UCSD-AML1 (cell line): ENCODE results near the gene ZNF628.
"Not testable (repeated sequence)": the region's sequence is repeated elsewhere in the genome, so short reads cannot be mapped to it uniquely, and the experiment has no call there.

Source experiments
- DNase-seq: peaks from one replicate; lab custom pipeline; 2025; ENCODE audit not compliant: unreplicated experiment; lab: John Stamatoyannopoulos, UW

The ZNF628 gene

DNA sequence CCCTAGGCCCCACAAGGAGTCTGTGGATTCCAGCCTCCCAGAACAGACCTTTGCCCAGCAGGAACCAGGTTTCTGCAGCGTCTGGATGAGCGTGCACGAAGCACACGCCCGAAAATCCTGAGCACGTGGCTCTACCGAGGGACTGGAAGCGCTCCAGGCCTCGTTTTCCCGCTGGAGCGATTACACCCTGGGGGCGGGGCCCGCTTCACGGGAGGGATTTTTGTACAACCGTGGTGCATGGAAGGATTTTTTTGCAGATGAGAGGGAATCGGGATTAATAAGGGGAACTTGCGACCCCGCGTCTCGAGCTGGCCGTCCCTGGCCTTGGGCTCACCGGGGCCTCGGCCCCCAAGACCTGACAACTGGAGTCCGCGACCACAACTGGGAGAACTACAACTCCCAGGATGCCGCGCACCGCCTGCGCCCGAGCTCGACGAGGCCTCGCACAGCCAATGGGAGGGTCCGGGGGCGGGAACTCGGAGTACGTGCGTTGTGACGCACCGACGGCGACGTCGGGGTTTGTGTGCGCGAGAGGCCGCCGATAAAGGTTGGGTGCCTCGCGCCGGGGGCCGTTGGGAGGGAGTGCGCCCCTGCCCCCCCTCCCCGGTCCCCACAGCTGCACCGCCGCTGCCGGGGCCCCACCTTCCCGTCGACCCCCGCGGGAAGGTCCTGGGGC is at the start of gene ZNF628:
Gene ZNF628 (plus strand): TSS at position 518 of the 676 bp plus-strand sequence. CDS start 3,294 bp downstream, outside the sequence.
- DNase-seq: peak; percentile 98

- DNase-seq: no peak
Measured at GRCh38 chr19:55431183-55431582, 45.2 kb upstream of the ZNF628 start.

GRCh38 chr19:55432241-55432959 is 44.0 kb upstream of the ZNF628 start:
- DNase-seq: no peak

DNA sequence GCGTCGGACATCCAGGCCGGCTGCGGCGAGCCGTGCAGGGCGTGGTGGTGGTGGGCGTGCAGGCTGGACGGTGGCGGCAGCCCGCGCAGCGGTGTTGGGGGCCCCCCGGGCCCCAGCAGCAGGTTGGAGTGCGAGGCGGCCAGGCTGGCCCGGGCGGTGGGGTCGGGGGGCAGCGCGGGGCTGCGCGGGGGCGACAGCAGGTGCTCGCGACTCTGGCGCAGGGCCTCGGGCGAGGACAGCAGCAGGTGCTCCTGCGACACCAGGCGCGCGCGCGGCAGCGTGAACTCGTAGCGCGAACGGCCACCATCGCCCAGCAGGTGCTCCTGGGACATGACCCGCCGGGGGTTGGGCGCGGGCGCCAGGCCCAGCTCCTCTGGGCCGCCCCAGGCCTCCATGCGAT is 43.1 kb upstream of the ZNF628 start:
- DNase-seq: no peak

DNA sequence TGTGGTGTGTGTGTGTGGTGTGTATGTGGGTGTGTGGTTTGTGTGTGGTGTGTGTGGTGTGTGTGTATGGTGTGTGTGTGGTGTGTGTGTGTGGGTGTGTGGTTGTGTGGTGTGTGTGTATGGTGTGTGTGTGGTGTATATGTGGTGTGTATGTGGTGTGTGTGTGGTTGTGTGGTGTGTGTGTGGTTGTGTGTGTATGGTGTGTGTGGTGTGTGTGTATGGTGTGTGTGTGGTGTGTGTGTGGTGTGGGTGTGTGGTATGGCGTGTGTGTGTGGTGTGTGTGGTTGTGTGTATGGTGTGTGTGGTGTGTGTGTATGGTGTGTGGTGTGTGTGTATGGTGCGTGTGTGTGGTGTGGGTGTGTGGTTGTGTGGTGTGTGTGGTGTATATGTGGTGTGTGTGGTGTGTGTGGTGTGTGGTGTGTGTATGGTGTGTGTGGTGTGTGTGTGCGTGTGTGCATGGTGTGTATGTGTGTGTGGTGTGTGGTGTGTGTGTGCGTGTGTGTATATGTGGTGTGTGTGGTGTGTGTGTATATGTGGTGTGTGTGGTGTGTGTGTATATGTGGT is 42.0 kb upstream of the ZNF628 start:
- no peak for DNase-seq

GRCh38 chr19:55435020-55435419 is 41.4 kb upstream of the ZNF628 start:
- DNase-seq: no peak

DNA sequence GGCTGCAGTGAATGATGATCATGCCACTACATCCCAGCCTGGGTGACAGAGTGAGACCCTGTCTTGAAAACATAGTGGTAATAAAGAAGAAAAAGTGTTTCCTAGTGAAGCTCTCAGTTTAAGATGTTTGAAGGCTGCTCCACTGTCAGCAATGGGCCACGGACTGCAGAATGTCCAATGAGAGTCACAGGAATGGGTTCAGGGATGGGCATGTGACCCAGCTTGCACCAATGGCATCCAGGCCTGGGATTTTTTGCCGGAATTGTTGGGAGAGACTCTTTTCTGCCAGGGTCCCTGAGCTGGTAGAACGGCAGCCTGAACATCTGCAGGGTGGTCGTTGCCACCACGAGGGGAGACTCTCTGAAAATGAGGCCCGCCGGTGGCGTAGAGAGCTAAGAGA is 39.6 kb upstream of the ZNF628 start:
- no peak for DNase-seq

- peak; percentile 68 for DNase-seq
Measured at GRCh38 chr19:55437410-55437809, 39.0 kb upstream of the ZNF628 start.

- no peak for DNase-seq
Measured at GRCh38 chr19:55439052-55439451, 37.4 kb upstream of the ZNF628 start.

GRCh38 chr19:55440411-55441105 is 35.9 kb upstream of the ZNF628 start:
- DNase-seq: no peak

DNA sequence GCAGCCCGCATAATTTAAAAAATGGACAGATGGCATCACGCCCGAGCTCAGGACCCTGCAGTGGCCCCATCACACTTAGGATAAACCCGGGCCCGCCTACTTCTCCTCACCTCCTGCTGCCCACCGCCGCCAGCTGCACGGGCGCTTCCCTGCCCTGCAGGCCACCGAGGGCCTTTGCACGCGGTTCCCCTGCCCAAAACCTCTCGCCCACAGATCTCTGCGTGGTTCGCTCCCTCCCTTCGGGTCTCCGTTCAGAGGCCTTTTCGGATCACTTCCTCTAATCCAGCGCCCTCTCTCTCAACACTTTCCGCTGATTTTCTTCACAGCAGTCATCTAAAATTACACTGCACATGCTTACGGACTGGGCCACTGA is 35.1 kb upstream of the ZNF628 start:
- DNase-seq: no peak

- DNase-seq: no peak
Measured at GRCh38 chr19:55441692-55442321, 34.6 kb upstream of the ZNF628 start.

- DNase-seq: no peak
Measured at GRCh38 chr19:55442372-55442961, 34.0 kb upstream of the ZNF628 start.

DNA sequence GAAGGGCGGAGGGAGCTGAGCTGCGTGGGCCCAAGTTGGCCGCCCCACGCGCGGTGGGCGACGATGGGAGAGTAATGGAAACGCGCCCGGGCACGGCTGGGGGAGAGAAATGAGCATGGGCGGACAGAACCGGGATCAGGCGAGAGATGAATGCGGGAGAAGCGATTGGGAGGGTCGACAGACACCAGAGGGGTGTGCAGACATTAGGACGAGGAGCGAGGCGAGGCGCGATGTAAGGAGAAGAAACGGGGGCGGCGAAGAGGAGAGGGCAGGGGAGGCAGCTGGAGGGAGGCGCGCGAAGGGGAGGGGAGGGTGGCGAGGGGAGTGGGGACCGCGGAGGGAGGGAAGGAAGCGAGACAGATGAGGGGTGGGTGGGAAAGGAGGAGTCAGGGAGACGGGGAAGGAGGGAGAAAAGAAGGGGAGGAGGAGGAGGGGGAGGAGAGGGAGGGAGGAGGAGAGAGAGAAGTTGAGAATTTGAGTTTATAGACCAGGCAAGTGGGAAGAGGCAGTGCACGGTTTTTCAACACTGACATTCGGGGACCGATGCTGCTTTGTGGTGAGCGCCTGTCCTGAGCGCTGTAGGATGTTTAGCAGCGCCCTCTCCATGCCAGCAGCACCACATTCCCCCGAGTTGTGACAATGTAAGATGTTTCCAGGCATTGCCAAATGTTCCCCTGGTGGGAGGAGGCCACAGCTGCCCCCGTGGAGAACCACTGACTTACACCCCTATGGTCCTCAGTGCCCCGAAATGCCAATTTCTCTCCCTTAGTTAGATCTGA is 33.2 kb upstream of the ZNF628 start, which contains the start of gene SHISA7:
Gene SHISA7 (minus strand): TSS at position 256 of the 779 bp plus-strand sequence. CDS start 437 bp downstream, outside the sequence.
- no peak for DNase-seq

- no peak for DNase-seq
Measured at GRCh38 chr19:55443824-55444480, 32.5 kb upstream of the ZNF628 start.

GRCh38 chr19:55444646-55445045 is 31.8 kb upstream of the ZNF628 start:
- DNase-seq: no peak

DNA sequence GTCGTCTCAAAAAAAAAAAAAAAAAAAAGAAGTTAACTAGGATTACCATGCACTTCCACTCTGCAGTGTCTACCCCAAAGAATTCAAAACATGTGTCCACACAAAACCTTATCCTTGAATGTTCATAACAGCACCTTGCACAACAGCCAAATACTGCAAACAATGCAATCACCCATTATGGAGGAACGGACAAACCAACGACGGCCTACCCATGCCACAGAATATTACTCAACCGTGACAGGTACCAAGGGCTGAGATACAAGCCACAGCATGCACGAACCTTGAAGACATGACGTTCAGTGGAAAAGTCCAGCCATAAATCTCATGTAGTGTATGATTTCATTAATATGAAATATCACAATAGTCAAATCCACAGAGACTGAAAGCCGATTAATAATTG is 30.4 kb upstream of the ZNF628 start:
- no peak for DNase-seq

- DNase-seq: no peak
Measured at GRCh38 chr19:55447421-55448174, 28.8 kb upstream of the ZNF628 start.

GRCh38 chr19:55448175-55448490 is 28.3 kb upstream of the ZNF628 start:
- DNase-seq: not testable (repeated sequence)
